ENCODE measurements around the gene ATXN10. TPM values are rescaled to one million over a fixed set of nuclear protein-coding genes. Genes with fewer than 3 reads are reported as not detected.

The ATXN10 gene
- total and polyA plus RNA-seq, 2 of the 8 experiments (the other 6 are each of a cell fraction or from before 2014, with no cell fraction given) = 134 to 210 TPM

DNA sequence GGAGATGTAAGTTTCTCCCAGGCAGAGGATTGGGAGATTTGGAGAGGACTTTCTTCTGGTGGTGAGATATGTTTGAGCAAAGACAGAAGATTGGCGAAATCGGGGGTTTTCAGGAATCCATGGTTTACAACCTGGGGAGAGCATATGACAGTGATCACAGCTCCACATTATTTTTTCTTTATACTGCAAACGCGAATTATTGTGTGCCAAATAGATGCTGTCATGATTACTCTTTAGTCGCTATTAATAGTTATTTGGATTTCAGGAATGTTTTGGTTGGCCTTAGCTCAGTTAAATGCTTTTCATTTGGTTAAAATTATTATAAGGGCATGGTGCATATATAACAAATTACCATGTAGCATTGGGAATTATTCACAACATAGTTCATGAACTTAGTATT is 15.2 kb downstream of the ATXN10 start:
- TF ChIP-seq RBBP5 (IDR thresholded peaks at IDR 0.05; ENCODE audit: borderline replicate concordance, low read depth, low read length) (no peak), SIX5 (IDR thresholded peaks at IDR 0.05; ENCODE audit: low read depth, low read length) (no peak), SIRT6 (IDR thresholded peaks at IDR 0.05; ENCODE audit: low read length) (no peak), FOSL1 (IDR thresholded peaks at IDR 0.05; ENCODE audit: insufficient read depth, low read depth, low read length) (no peak), CHD2 (IDR thresholded peaks at IDR 0.05; ENCODE audit: low read length) (no peak), CBX5 (IDR thresholded peaks at IDR 0.05; ENCODE audit: low read depth, low read length) (no peak), CTBP2 (IDR thresholded peaks at IDR 0.05; ENCODE audit: borderline replicate concordance, insufficient read depth, insufficient read length, low read length) (no peak)
- TF ChIP-seq, protein P1, sequence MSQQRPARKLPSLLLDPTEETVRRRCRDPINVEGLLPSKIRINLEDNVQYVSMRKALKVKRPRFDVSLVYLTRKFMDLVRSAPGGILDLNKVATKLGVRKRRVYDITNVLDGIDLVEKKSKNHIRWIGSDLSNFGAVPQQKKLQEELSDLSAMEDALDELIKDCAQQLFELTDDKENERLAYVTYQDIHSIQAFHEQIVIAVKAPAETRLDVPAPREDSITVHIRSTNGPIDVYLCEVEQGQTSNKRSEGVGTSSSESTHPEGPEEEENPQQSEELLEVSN (IDR thresholded peaks at IDR 0.05) = no peak
- no peak overlapping the region for H2AK5ac ChIP-seq (ENCODE audit: low read depth, low read length)
- no peak overlapping the region for H3K4ac ChIP-seq (replicated peaks; ENCODE audit: insufficient read length, low read depth, low read length)
- no peak overlapping the region for H3K4me2 ChIP-seq (ENCODE audit: insufficient read depth in 1 of 2, low read depth in 2 of 2, low read length in 2 of 2)
- H3K4me1 ChIP-seq (replicated peaks in 1 of 4; ENCODE audit: control insufficient read depth in 3 of 4, insufficient read depth in 4 of 4, low read length in 3 of 4) = peaks cover 0 to 7% (median 1%) of the 10 kb centered on the region in 4 experiments; a peak in 2 of 7 replicates
- no peak for DNase-seq (ENCODE audit: low read depth in 1 of 2, low spot score in 2 of 2)
- H3K27me3 ChIP-seq (replicated peaks in 1 of 4; ENCODE audit: control insufficient read depth in 3 of 4, extremely low read depth in 1 of 4, insufficient read depth in 3 of 4, low read length in 3 of 4) = no peaks in the 10 kb centered on the region
- H4K8ac ChIP-seq (ENCODE audit: extremely low read depth, insufficient read depth, low read length) = no peak overlapping the region
- H2BK20ac ChIP-seq (ENCODE audit: low read length) = no peak overlapping the region
- H3K56ac ChIP-seq (replicated peaks; ENCODE audit: insufficient read length, low read depth, low read length) = no peak overlapping the region
- H3K27ac ChIP-seq (ENCODE audit: low read depth, low read length) = no peak overlapping the region
- no peak overlapping the region for H3K23ac ChIP-seq (ENCODE audit: insufficient read length)
- no peak overlapping the region for H4K91ac ChIP-seq (replicated peaks; ENCODE audit: insufficient read length, low read length)
- H2AFZ ChIP-seq (ENCODE audit: low read length) = no peak overlapping the region
- H2BK15ac ChIP-seq (ENCODE audit: low read length) = no peak overlapping the region
- peaks cover 11 to 18% of the 10 kb centered on the region in 2 experiments for H4K20me1 ChIP-seq (replicated peaks in 1 of 2; ENCODE audit: control insufficient read depth in 1 of 2, insufficient read depth in 2 of 2, low read length in 2 of 2)
- peaks cover 0 to 11% (median 3%) of the 10 kb centered on the region in 4 experiments; a peak in 4 of 8 replicates for H3K36me3 ChIP-seq (ENCODE audit: control insufficient read depth in 2 of 4, insufficient read depth in 4 of 4, low read length in 3 of 4)
- H2BK120ac ChIP-seq (replicated peaks; ENCODE audit: low read depth, low read length) = no peak overlapping the region
- H3K18ac ChIP-seq (ENCODE audit: extremely low read depth, low read length) = no peak overlapping the region
- FAIRE-seq = no peak
- H3K9me3 ChIP-seq (ENCODE audit: insufficient read depth in 2 of 2, low read depth in 1 of 2, low read length in 1 of 2) = no peaks in the 10 kb centered on the region
- WGBS, 2 experiments (ENCODE audit: extremely low coverage in 1 of 2, insufficient coverage in 1 of 2, insufficient read length in 1 of 2, insufficient replicate concordance in 2 of 2, low coverage in 1 of 2, low lambda C conversion rate in 2 of 2, missing lambda C conversion rate in 1 of 2) = 95% methylated on average over 5 of the region's 5 CpGs; no CpG with 5 or more reads in 1 of the 2 experiments
- no peak overlapping the region for H2BK5ac ChIP-seq (ENCODE audit: low read depth, low read length)
- no peaks in the 10 kb centered on the region for H3K23me2 ChIP-seq (ENCODE audit: low read depth, low read length)
- no peak overlapping the region for H3K4me3 ChIP-seq (ENCODE audit: extremely low read depth in 1 of 4, insufficient read depth in 2 of 4, low read depth in 3 of 4, low read length in 4 of 4)
- CTCF ChIA-PET (ENCODE audit: partially characterized antibody) = interaction anchor here (1.4 kb wide), 1 partner anchor 16 kb away, joined by 3 read pairs; the partner anchor contains the start of gene ATXN10
- H4K5ac ChIP-seq (ENCODE audit: insufficient read length, low read depth, low read length) = no peak overlapping the region
- H3K79me1 ChIP-seq (ENCODE audit: low read depth, low read length) = peaks cover 9% of the 10 kb centered on the region
- H3K79me2 ChIP-seq (ENCODE audit: control insufficient read depth in 1 of 2, insufficient read depth in 2 of 2, low read length in 2 of 2) = peaks cover 12 to 91% of the 10 kb centered on the region in 2 experiments
- H3K14ac ChIP-seq (ENCODE audit: insufficient read length) = no peak overlapping the region
- no peak overlapping the region for H3K9ac ChIP-seq (replicated peaks in 1 of 4; ENCODE audit: extremely low read depth in 1 of 4, low read depth in 3 of 4, low read length in 3 of 4)
- no peak overlapping the region for H2BK12ac ChIP-seq (ENCODE audit: low read depth, low read length)
- POLR2A ChIA-PET (ENCODE audit: partially characterized antibody) = no interaction called here

Measured in H1 (cell line).